IPS DF 6.9 (cell line): Measurements from ENCODE around the gene POU1F1.

ENCODE experiments used
- DNase-seq: peaks from one replicate; pipeline ENCODE4 v3.0.0-alpha.2; 2013; ENCODE audit warnings: low read depth, low spot score
- H3K27ac ChIP-seq: one replicate; pipeline ENCODE4 v1.5.1; 2013; ENCODE audit warnings: low read length, control low read depth
- H3K27me3 ChIP-seq: 2 replicates; pipeline ENCODE4 v1.6.1; 2013; ENCODE audit warnings: mild to moderate bottlenecking, low read length; ENCODE audit not compliant: control insufficient read depth, insufficient read depth
- H3K36me3 ChIP-seq: 2 replicates; pipeline ENCODE4 v1.6.1; 2013; ENCODE audit warnings: low read length; ENCODE audit not compliant: control insufficient read depth, insufficient read depth
- H3K4me1 ChIP-seq: 2 replicates; pipeline ENCODE4 v1.6.1; 2013; ENCODE audit warnings: low read length; ENCODE audit not compliant: control insufficient read depth, insufficient read depth
- H3K4me3 ChIP-seq: 2 replicates; pipeline ENCODE4 v1.5.1; 2013; ENCODE audit warnings: mild to moderate bottlenecking, low read length
- H3K9me3 ChIP-seq: 2 replicates; pipeline ENCODE4 v1.6.1; 2013; ENCODE audit warnings: low read length, inconsistent platforms; ENCODE audit not compliant: control insufficient read depth, insufficient read depth
- WGBS: extraction: QIAGEN DNeasy Blood & Tissue Kit; methylation state at CpG from one replicate; pipeline ENCODE4 v1.1.7; 2013; ENCODE audit warnings: mixed read lengths, missing lambda C conversion rate; ENCODE audit not compliant: insufficient read length, insufficient coverage; 5-methylcytosine and 5-hydroxymethylcytosine counted together

POU1F1 gene

GRCh38 chr3:87227104-87227834 is 49.1 kb downstream of the POU1F1 start, which contains the start of gene CHMP2B:
TSS of gene CHMP2B (plus strand) at chr3:87227309. CDS start at chr3:87227523, 214 bp downstream.
- peak; percentile 64 for DNase-seq
- H3K36me3 ChIP-seq = no peaks in the 10 kb centered on the region
- no peaks in the 10 kb centered on the region for H3K27me3 ChIP-seq
- no peaks in the 10 kb centered on the region for H3K9me3 ChIP-seq
- H3K27ac ChIP-seq = no peak within 1 kb of the TSS
- WGBS = no CpG with 5 or more reads among the region's 59 CpGs
- H3K4me3 ChIP-seq = peak within 1 kb of the TSS; percentile 89
- H3K4me1 ChIP-seq = no peaks in the 10 kb centered on the region

DNA sequence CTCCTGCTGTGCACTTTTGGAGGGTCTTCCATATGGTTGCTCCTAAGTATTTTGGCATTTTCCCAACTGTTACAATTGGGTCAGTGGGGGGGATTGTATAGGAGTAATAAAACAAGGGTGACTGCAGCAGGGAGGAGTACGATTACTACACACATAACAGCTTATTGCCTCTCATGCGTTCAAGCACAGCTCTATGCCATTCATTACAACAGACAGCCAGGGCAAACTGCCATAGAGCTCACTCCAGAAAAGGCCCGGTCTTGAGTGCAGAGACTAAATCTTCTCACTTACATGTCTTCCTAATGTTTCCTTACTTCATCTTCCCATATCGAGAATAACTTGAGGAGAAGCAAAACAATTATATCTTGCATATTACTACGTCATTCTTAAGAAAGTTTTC is 50.7 kb downstream of the POU1F1 start:
- WGBS = no CpG with 5 or more reads among the region's 5 CpGs
- DNase-seq = no peak
- no peaks in the 10 kb centered on the region for H3K27me3 ChIP-seq
- no peaks in the 10 kb centered on the region for H3K9me3 ChIP-seq
- no peak overlapping the region for H3K4me3 ChIP-seq
- no peaks in the 10 kb centered on the region for H3K36me3 ChIP-seq
- no peak overlapping the region for H3K27ac ChIP-seq
- no peaks in the 10 kb centered on the region for H3K4me1 ChIP-seq

GRCh38 chr3:87219611-87220010 is 56.8 kb downstream of the POU1F1 start:
- H3K4me3 ChIP-seq = no peak overlapping the region
- WGBS = no CpG with 5 or more reads among the region's 2 CpGs
- no peaks in the 10 kb centered on the region for H3K9me3 ChIP-seq
- H3K27ac ChIP-seq = no peak overlapping the region
- H3K4me1 ChIP-seq = no peaks in the 10 kb centered on the region
- H3K27me3 ChIP-seq = no peaks in the 10 kb centered on the region
- H3K36me3 ChIP-seq = no peaks in the 10 kb centered on the region
- DNase-seq = no peak

DNA sequence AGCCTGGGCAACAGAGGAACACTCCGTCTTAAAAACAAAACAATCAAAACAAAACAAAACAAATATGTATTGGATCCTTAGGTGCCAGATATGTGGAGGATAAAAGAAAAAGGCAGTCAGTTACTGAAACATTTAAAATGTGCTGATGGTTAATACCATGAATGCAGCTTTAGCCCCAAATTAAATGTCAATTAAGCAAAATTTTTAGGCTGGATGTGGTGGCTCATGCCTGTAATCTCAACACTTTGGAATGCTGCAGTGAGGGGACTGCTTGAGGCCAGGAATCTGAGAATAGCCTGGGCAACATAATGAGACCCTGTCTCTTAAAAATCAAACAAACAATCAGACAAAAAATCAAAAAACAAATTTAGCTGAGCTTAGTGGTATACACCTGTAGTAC is 57.8 kb downstream of the POU1F1 start:
- no peaks in the 10 kb centered on the region for H3K9me3 ChIP-seq
- no peaks in the 10 kb centered on the region for H3K27me3 ChIP-seq
- H3K4me3 ChIP-seq = no peak overlapping the region
- no peak overlapping the region for H3K27ac ChIP-seq
- WGBS = no CpG with 5 or more reads among the region's 1 CpG
- H3K36me3 ChIP-seq = no peaks in the 10 kb centered on the region
- DNase-seq = no peak
- no peaks in the 10 kb centered on the region for H3K4me1 ChIP-seq
